HG03039 (cell line): ENCODE data around the gene CCNG1.

ENCODE experiments used
- ATAC-seq: cut with Tn5 transposase; IDR thresholded peaks from one replicate; pipeline ENCODE4 v1.9.1; 2021; ENCODE audit warnings: mild to moderate bottlenecking, moderate library complexity; ENCODE audit not compliant: unreplicated experiment

Gene CCNG1

GRCh38 chr5:163489055-163489744 is 51.8 kb downstream of the CCNG1 start:
- ATAC-seq: no peak

- ATAC-seq: no peak
Observed at GRCh38 chr5:163489745-163490075, 52.3 kb downstream of the CCNG1 start.
